ENCODE results near the gene NPIPA8.
"Not testable (repeated sequence)": the region's sequence is repeated elsewhere in the genome, so short reads cannot be mapped to it uniquely, and the experiment has no call there.

The NPIPA8 gene

DNA sequence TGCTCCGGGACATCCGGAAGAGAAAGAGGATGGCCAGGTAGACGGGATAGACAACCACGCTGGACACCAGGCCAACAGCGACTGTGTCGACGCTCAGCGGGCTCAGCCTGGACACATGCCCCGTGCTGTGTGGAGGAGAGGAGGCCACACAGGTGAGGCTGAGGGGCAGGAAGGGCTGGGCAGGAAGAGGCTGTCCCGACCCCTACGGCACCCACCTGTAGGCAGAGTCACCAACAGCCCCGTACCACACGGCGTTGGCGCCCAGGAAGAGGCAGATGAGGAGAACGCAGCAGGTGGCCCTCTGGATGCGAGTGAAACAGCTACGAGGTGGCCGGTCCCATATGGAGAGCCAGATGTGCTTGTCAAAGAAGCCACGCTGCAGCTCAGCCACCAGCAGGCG lies at the start of gene NPIPA8:
NPIPA8 (minus strand) TSS at position 101 of the 400 bp plus-strand sequence. CDS start 4,074 bp downstream, outside the sequence.
- not testable (repeated sequence) for DNase-seq (ENCODE audit: low read depth)

- not testable (repeated sequence) for DNase-seq (ENCODE audit: low read depth)
Measured at GRCh38 chr16:18385285-18385684, 48.7 kb upstream of the NPIPA8 start.

DNA sequence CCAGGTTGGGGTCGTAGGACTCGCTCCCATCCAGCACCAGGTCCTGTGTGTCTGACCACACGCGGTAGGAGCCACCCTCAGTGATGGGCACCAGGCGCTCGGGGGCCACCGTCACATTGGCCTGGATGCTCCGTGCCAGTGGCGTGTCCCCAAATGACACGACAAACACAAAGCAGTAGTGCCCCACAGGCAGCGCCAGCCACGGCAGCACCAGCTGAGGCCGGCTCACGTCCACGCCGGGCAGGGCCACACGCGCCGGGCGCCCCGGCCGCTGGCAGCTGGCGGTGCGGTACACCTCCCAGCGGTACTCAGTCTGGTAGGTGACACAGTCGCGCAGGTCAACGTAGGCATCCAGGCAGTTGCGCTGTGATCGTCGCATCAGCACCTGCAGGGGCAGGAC lies 48.3 kb upstream of the NPIPA8 start:
- not testable (repeated sequence) for DNase-seq (ENCODE audit: low read depth)

DNA sequence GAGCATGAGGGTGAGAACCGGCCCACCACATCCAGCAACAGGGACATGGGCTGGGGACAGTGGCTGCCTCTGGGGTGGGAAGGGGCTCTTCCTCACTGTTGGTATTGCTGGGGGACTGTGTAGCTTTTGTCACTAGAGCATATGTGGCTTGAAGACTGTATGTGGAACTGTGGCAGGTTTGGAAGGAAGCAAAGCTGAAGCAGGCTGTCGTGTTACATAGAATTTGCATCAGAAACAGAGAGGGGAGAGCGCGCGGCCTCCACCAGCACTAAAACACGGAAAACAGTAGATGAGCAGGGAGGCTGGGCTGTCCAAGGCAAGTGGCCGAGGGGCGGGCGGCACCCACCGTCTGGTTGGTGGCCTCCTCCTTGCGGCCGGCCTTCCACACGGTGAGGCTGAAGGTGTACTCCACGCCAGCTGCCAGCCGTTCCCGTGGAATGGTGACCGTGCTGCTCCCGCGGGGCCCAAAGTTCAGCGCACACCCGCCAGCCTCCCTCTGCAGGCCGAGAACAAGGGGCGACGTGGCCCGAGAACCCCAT lies 47.6 kb upstream of the NPIPA8 start:
- DNase-seq (ENCODE audit: low read depth), result not testable (repeated sequence)

DNA sequence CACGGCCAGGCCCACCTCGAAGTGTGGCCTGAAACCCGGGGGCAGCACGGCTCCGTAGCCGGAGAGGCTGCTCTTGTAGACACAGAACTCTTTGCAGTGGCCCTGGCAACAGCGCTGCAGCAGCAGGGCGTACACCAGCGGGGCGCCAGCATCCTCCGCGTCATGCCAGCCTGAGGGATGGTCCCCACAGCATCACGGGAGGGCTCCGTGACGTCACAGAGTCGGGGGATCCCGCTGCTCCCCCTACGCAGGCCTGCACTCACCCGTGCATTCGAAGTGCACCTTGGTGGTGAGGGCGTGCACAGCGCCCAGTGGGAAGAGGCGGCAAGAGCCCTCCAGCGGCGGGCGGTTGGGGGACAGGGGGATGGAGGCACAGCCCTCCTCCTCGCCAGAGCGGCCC lies 46.2 kb upstream of the NPIPA8 start:
- not testable (repeated sequence) for DNase-seq (ENCODE audit: low read depth)

DNA sequence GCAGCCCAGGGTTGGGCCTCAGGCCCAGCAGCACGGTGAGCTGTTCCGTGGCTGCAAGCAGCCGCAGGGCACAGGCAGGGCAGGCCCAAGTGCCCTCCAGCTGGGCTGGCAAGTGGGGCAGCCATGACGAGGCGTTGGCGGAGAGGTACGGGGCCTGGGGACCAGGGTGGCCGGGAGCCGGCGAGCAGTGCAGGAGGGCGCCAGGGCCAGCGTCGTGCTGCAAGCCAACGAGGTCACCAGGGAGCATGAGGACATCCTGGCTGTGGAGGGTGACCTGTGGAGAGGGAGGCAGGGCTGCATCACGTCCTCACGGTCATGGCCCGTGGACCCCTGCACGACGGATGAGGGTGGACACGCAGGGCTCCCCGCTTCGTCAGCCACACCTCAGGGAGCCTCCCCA lies 11.2 kb upstream of the NPIPA8 start:
- DNase-seq (ENCODE audit: low read depth), result not testable (repeated sequence)

DNA sequence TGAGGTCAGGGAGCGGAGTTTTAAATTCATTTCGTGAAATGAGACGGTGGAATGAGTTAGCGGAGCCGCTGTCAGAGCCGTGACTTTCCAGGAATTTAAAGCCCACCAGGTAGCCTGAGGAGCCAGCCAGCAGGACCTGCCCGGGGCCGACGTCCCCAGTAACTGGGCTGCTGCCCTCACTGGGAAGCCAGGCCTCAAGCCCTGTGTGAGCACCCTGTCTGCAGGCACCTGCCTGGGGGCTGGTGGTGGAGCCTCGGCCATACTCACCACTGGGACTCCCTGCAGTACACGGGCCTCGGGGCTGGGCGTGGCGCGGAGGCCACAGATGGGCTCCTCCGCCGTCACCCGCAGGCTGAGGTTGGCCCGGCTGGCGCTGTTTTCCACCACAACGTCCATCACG lies 10.5 kb upstream of the NPIPA8 start:
- not testable (repeated sequence) for DNase-seq (ENCODE audit: low read depth)

GRCh38 chr16:18344634-18345033 lies 8.1 kb upstream of the NPIPA8 start:
- not testable (repeated sequence) for DNase-seq (ENCODE audit: low read depth)

- DNase-seq (ENCODE audit: low read depth), result not testable (repeated sequence)
Measured at GRCh38 chr16:18341986-18342385, 5.5 kb upstream of the NPIPA8 start.

DNA sequence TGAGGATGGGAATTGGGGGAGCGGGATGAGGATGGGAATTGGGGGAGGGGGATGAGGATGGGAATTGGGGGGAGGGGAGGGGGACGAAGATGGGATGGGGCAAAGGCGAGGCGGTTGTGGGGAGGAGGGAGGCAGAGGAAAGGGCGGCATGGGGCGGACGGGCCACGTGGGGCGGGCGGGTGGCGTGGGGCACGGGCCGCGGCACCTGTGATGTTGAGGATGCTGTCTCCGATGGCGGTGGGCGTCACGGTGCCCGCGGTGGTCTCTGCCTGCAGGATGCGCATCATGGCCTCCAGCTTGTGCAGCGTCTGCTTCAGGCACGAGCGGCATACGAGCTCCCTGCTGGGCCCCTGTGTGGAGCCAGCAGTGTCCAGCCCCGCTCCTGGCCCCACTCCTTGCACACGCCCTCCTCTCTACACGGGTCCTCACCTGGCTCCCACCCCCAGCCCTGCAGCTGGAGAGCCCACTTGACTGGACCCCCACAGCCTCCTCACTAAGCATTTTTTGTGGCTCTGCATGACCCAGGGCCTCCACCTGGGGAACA lies 5.0 kb upstream of the NPIPA8 start:
- DNase-seq (ENCODE audit: low read depth), result not testable (repeated sequence)

DNA sequence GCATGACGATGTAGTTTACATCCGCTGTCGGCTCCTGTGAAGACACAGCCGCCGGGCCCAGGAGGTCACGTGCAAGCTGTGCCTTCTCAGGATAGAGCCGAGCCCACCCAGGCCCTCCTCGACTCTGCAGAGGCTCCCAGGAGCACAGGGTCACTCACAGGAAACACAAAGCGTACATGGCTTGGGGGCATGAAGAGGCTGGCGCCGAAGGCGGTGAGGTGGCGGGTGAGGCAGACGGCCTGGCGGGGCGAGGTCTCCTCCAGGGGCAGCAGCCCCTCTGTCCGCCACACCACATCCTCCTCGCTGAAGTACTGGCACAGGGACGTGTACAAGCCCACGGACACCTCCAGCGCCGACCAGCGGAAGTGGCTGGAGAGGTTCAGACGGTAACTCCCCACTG lies 2.7 kb upstream of the NPIPA8 start:
- DNase-seq (ENCODE audit: low read depth), result not testable (repeated sequence)

DNA sequence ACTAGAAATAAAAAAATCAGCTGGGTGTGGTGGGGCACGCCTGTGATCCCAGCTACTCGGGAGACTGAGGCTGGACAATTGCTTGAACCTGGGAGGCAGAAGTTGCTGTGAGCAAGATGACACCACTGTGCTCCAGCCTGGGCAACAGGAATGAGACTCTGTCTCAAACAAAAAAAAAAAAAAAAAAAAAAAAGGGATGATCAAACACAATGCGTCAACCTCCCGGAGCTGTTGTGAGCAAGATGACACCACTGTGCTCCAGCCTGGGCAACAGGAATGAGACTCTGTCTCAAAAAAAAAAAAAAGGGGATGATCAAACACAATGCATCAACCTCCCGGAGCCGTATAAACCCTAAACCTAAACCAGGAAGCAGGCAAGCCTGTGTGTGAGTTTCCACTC lies 24.7 kb downstream of the NPIPA8 start:
- not testable (repeated sequence) for DNase-seq (ENCODE audit: low read depth)

DNA sequence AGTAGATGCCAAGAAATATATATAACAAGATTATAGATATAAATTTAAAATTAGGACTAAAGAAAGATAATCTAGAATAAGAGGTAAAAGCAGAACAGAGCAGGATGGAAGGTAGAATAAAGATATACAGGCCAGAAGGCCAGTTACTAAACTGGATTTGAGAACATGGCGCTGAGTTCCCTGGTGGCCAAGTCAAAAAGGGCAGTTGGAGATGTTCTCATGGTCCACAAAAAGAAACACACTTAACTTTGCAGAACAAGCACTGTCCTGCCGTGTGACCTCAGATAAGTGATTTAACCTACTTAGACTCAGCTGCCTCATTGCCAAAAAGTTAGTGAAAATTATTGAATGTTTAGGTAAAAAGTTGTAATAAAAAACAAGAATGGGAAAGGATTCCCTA lies 27.4 kb downstream of the NPIPA8 start:
- not testable (repeated sequence) for DNase-seq (ENCODE audit: low read depth)

DNA sequence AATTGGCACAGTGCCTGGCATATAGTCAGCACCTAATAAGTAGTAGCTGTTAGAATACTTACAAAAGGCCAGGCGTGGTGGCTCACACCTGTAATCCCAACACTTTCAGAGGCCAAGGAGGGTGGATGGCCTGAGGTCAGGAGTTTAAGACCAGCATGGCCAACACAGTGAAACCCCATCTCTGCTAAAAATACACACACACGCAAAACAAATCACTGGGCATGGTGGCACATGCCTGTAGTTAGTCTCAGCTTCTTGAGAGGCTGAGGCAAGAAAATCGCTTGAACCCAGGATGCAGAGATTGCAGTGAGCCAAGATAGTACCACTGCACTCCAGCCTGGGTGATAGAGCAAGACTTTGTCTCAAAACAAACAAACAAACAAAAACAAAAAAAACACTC lies 29.3 kb downstream of the NPIPA8 start:
- not testable (repeated sequence) for DNase-seq (ENCODE audit: low read depth)

DNA sequence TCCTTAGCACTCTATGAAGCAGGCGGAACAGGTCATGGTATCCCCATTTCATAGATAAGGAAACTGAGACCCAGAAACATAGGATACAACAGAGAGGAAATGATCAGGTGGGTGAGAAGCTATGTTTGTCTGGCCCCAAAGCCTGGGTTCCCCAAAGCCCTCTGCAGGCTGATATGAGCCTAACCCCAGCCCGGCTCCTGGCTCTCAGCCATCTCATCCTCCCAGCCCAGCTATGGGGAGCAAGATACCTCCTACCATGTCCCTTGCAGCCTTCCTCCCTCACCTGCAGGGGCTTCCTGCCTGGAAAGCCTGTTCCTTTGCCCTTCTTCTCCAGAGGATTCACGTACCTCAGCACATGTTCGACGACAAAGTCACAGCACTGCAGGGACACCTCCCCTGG lies 30.5 kb downstream of the NPIPA8 start:
- DNase-seq (ENCODE audit: low read depth), result not testable (repeated sequence)

- not testable (repeated sequence) for DNase-seq (ENCODE audit: low read depth)
Measured at GRCh38 chr16:18303059-18303706, 33.4 kb downstream of the NPIPA8 start.

GRCh38 chr16:18297714-18298113 lies 38.8 kb downstream of the NPIPA8 start:
- not testable (repeated sequence) for DNase-seq (ENCODE audit: low read depth)

DNA sequence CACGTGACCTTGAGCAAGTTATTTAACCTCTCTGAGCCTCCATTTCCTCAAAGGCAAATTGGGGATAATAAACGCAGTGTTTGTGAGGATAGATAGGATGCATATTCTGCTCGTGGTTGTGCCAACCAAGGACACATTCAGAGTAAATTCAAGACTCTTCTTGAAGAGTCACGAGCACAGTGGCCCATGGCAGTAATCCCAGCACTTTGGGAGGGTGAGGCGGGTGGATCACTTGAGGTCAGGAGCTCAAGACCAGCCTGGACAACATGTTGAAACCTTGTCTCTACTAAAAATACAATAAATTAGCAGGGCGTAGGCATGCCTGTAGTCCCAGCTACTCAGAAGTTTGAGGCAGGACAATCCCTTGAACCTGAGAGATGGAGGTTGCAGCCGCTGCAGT lies 39.6 kb downstream of the NPIPA8 start:
- not testable (repeated sequence) for DNase-seq (ENCODE audit: low read depth)

DNA sequence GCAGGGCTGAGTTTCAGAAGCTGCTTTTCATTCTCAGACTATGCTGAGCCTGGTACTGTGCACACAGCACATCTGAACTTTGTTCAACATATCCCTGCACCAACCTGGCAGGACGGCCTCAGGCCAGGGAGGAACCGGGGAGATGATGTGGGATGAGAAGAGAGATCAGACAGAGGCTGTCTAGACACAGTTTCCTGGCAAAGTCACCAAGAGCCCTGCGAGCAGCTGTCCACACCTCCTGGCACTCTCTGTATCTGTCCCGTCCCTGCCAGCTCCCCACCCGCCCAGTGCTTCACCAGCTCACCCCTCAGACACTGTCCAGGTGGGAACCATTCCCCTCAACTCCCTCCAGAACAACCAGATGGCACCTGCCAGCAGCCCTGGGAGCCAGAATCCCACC lies 42.2 kb downstream of the NPIPA8 start:
- not testable (repeated sequence) for DNase-seq (ENCODE audit: low read depth)

DNA sequence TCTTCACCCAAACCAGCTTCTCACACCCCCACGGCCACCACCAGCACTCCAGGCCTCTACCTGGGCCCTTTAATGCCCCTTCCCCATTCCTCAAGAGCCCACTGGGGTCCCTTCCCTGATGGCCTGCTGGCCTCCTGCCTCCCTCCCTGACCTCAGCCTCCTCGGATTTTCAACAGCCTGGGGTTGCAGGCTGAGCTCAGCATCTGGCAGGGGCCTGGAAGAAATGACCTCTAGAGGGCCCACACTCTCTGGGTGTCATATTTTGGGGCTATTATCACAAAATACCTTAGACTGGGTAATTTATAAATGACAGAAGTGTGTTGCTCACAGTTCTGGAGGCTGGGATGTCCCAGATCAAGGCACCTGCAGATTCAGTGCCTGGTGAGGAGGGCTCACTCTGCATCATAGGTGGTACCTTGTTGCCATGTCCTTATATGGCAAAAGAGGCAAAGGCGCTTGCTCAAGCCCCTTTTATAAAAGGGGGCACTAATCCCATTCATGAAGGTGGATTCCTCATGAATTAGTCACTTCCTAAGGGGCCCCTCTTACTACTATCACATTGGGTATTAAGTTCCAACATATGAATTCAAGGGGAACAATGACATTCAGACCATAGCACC lies 43.1 kb downstream of the NPIPA8 start:
- DNase-seq (ENCODE audit: low read depth), result not testable (repeated sequence)

DNA sequence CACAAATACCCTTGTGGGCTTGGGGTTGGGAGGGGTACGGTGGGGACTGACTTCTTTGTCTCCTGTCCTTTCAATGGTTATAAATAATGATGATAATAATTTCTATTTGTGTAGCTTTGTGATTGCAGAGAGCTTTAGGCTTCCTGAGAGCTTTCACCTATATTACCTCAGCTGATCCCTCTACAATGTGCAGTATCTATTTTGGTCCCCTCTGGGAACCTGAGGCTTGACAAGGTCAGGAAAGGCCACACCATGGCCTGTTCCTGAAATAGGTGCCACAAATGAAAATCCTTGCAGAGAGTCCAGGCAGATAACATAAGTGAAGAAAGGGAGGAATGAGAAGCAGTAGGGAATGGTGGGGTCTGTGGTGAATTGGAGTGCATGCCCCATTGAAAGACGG lies 45.6 kb downstream of the NPIPA8 start:
- DNase-seq (ENCODE audit: low read depth), result not testable (repeated sequence)

DNA sequence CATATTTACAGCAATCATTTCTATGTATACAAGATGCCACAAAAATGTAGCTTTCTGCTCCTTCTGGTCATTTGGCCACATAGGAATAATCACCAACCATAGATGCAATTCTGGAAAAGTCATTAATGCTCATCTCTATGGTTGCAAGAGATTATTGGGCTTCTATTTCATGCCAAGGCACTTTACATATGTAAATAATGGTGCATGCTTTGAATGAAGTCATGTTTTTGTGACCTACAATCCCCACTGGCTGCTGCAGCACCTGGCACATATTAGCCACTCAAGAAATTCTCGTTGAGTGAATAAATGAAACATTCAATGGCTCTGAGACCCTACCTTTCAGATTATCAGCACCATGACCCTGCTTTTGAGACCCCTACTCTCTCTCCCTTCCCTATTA lies 50.2 kb downstream of the NPIPA8 start:
- DNase-seq (ENCODE audit: low read depth), result not testable (repeated sequence)

- not testable (repeated sequence) for DNase-seq (ENCODE audit: low read depth)
Measured at GRCh38 chr16:18280319-18280718, 56.2 kb downstream of the NPIPA8 start.

Data from activated T-helper 9 cell treated with anti-CD3 and anti-CD28 coated beads, Interleukin-2, amount 50 U/mL, for 16 hours (primary cell).